Suppressor macrophage treated with lipopolysaccharide for 1 hour (primary cell): Measurements from ENCODE around the gene MIA3.
"Not testable (repeated sequence)": the region's sequence is repeated elsewhere in the genome, so short reads cannot be mapped to it uniquely, and the experiment has no call there.

ENCODE experiments used
- DNase-seq, 3 donors: peaks; one replicate each; pipeline ENCODE4 v3.0.0-alpha.2; 2020 to 2022

The MIA3 gene

GRCh38 chr1:222623458-222623857 lies 5.6 kb downstream of the MIA3 start:
- DNase-seq: no peak

GRCh38 chr1:222624214-222624613 lies 6.3 kb downstream of the MIA3 start:
- DNase-seq: no peak

- no peak for DNase-seq
Measured at GRCh38 chr1:222627232-222627631, 9.3 kb downstream of the MIA3 start.

- no peak for DNase-seq
Measured at GRCh38 chr1:222629921-222630535, 12.1 kb downstream of the MIA3 start.

GRCh38 chr1:222631611-222632208 lies 13.8 kb downstream of the MIA3 start:
- no peak for DNase-seq

- no peak for DNase-seq
Measured at GRCh38 chr1:222632749-222633148, 14.9 kb downstream of the MIA3 start.

- DNase-seq: peak; percentile 89 to 96 (median 95)
Measured at GRCh38 chr1:222634180-222635013, 16.5 kb downstream of the MIA3 start.

GRCh38 chr1:222641269-222641948 lies 23.5 kb downstream of the MIA3 start:
- DNase-seq: no peak

GRCh38 chr1:222642468-222642867 lies 24.6 kb downstream of the MIA3 start:
- no peak for DNase-seq

- peak; percentile 56 to 67 (median 57) for DNase-seq
Measured at GRCh38 chr1:222643606-222643937, 25.7 kb downstream of the MIA3 start.

GRCh38 chr1:222643938-222644635 lies 26.2 kb downstream of the MIA3 start:
- DNase-seq: peak; percentile 99 to 100 (median 100)

- DNase-seq: peak in 2 of 3 donors; percentile 59 to 61
Measured at GRCh38 chr1:222644636-222644980, 26.7 kb downstream of the MIA3 start.

- DNase-seq: no peak
Measured at GRCh38 chr1:222652676-222653075, 34.8 kb downstream of the MIA3 start.

- no peak for DNase-seq
Measured at GRCh38 chr1:222653178-222653827, 35.4 kb downstream of the MIA3 start.

- peak; percentile 92 to 99 (median 99) for DNase-seq
Measured at GRCh38 chr1:222654849-222655248, 37.0 kb downstream of the MIA3 start.

- DNase-seq: peak in 2 of 3 donors; percentile 28 to 43
Measured at GRCh38 chr1:222656391-222657155, 38.7 kb downstream of the MIA3 start.

- no peak for DNase-seq
Measured at GRCh38 chr1:222657899-222658298, 40.0 kb downstream of the MIA3 start.

- no peak for DNase-seq
Measured at GRCh38 chr1:222663431-222663934, 45.6 kb downstream of the MIA3 start.

- no peak for DNase-seq
Measured at GRCh38 chr1:222665964-222666363, 48.1 kb downstream of the MIA3 start.

- not testable (repeated sequence) for DNase-seq
Measured at GRCh38 chr1:222668184-222668583, 50.3 kb downstream of the MIA3 start.

GRCh38 chr1:222669107-222669506 lies 51.2 kb downstream of the MIA3 start:
- not testable (repeated sequence) for DNase-seq
